ENCODE measurements around the gene TMPRSS13. TPM values are rescaled to one million over a fixed set of nuclear protein-coding genes. Genes with fewer than 3 reads are reported as not detected.

TMPRSS13 gene
- total RNA-seq, 2 experiments from 2014 or later = 0.99 to 1.4 TPM

DNA sequence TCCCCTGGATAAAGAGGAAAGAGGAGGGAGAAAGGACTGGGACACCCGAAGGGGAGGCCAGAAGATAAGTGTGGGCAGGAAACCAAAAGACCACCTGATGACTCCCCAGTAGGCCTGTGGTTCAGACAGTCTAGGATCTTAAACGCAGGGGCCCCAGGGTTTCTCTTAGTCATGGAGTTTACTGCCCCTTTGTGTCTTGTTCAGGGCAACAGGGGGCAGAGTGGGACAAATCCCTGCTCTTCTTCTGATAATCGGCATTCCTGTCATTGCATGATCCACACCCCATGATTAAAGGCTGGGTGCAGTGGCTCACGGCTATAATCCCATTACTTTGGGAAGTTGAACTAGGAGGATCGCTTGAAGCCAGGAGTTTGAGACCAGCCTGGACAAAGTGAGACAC, 4.7 kb upstream of the TMPRSS13 start:
- TF ChIP-seq, protein P1, sequence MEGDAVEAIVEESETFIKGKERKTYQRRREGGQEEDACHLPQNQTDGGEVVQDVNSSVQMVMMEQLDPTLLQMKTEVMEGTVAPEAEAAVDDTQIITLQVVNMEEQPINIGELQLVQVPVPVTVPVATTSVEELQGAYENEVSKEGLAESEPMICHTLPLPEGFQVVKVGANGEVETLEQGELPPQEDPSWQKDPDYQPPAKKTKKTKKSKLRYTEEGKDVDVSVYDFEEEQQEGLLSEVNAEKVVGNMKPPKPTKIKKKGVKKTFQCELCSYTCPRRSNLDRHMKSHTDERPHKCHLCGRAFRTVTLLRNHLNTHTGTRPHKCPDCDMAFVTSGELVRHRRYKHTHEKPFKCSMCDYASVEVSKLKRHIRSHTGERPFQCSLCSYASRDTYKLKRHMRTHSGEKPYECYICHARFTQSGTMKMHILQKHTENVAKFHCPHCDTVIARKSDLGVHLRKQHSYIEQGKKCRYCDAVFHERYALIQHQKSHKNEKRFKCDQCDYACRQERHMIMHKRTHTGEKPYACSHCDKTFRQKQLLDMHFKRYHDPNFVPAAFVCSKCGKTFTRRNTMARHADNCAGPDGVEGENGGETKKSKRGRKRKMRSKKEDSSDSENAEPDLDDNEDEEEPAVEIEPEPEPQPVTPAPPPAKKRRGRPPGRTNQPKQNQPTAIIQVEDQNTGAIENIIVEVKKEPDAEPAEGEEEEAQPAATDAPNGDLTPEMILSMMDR (IDR thresholded peaks at IDR 0.05) = no peak
- ChIA-PET POLR2A (no interaction called here), CTCF (interaction anchor here (2.8 kb wide), 1 partner anchor 13 kb away, joined by 7 read pairs; no protein-coding TSS in a partner anchor)
- no peaks in the 10 kb centered on the region for H3K9me3 Mint-ChIP-seq
- Histone ChIP-seq H3K4me3 (ENCODE audit: low read length) (no peak overlapping the region), H3K36me3 (ENCODE audit: insufficient read depth, low read length) (no peaks in the 10 kb centered on the region), H3K27me3 (ENCODE audit: control insufficient read depth in 1 of 2, insufficient read depth in 2 of 2, low read length in 2 of 2) (no peaks in the 10 kb centered on the region), H3K9me3 (ENCODE audit: control insufficient read depth in 1 of 2, insufficient read depth in 1 of 2, low read length in 2 of 2) (no peaks in the 10 kb centered on the region), H3K4me1 (ENCODE audit: insufficient read depth, low read length) (peaks cover 35% of the 10 kb centered on the region), H3K27ac (ENCODE audit: low read depth in 1 of 2, low read length in 2 of 2) (no peak overlapping the region)
- H3K27ac Mint-ChIP-seq = peak overlapping the region; percentile 7
- ATAC-seq (ENCODE audit: poor library complexity) (no peak), DNase-seq (no peak)
- H3K36me3 Mint-ChIP-seq (ENCODE audit: low read depth) = no peaks in the 10 kb centered on the region
- H3K4me1 Mint-ChIP-seq (ENCODE audit: low read depth) = peaks cover 48% of the 10 kb centered on the region
- intact Hi-C loops (cut with DNase I, micrococcal nuclease) = no loop called here
- no peak overlapping the region for H3K4me3 Mint-ChIP-seq
- H3K27me3 Mint-ChIP-seq = no peaks in the 10 kb centered on the region

DNA sequence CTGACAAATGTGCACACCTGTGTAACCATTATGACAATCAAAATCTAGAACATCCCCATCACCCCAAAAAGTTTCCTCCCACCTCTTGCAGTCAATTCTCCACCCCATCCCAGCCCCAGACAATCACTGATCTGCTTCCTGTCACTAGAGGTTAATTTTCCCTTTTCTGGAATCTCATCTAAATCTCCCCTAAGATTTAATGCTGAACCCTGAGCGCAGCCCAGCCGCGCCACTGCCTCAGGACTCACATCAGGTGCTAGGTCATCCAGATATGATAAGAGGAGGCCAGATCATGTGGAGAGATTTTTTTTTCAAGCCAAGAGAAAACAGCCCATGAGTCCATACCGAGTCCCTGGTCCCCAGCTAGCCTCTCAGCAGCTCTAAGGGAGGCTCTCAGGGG, 4.3 kb upstream of the TMPRSS13 start:
- H3K9me3 ChIP-seq (ENCODE audit: control insufficient read depth in 1 of 2, insufficient read depth in 1 of 2, low read length in 2 of 2) = no peaks in the 10 kb centered on the region
- DNase-seq (no peak), ATAC-seq (ENCODE audit: poor library complexity) (no peak)
- ChIA-PET CTCF (interaction anchor here (2.8 kb wide), 1 partner anchor 14 kb away, joined by 7 read pairs; no protein-coding TSS in a partner anchor), POLR2A (no interaction called here)
- Mint-ChIP-seq H3K27ac (peak overlapping the region; percentile 7), H3K9me3 (no peaks in the 10 kb centered on the region), H3K27me3 (no peaks in the 10 kb centered on the region), H3K36me3 (ENCODE audit: low read depth) (no peaks in the 10 kb centered on the region), H3K4me3 (no peak overlapping the region), H3K4me1 (ENCODE audit: low read depth) (peaks cover 53% of the 10 kb centered on the region)
- TF ChIP-seq, protein P1 (IDR thresholded peaks at IDR 0.05) = no peak
- no peak overlapping the region for H3K27ac ChIP-seq (ENCODE audit: low read depth in 1 of 2, low read length in 2 of 2)
- intact Hi-C loops (cut with DNase I, micrococcal nuclease) = no loop called here
- no peak overlapping the region for H3K4me3 ChIP-seq (ENCODE audit: low read length)
- H3K4me1 ChIP-seq (ENCODE audit: insufficient read depth, low read length) = peaks cover 35% of the 10 kb centered on the region
- H3K36me3 ChIP-seq (ENCODE audit: insufficient read depth, low read length) = no peaks in the 10 kb centered on the region
- no peaks in the 10 kb centered on the region for H3K27me3 ChIP-seq (ENCODE audit: control insufficient read depth in 1 of 2, insufficient read depth in 2 of 2, low read length in 2 of 2)

DNA sequence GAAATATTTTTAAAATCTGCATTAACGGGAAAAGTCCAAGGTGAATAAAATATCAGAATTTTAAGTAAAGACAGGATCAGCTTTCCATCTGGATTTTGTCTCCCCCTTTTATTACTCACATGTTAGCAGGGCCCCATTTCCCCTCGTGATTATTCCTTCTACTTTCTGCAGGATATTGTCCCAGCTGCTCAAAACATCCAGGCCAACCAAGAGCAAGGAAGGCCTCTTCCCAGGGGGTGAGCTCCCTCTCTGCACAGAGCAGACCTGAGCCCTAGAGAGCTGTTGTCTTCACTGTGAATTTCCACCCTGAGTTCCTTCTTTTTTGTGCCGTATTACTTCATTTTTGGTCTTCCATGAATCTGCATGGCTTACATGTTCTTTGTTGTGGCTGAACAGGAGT, 3.7 kb upstream of the TMPRSS13 start:
- POLR2A ChIA-PET = interaction anchor here (1.9 kb wide), 1 partner anchor 13 kb away, joined by 6 read pairs; no protein-coding TSS in a partner anchor

More for the DNA sequence above, 3.7 kb upstream of the TMPRSS13 start:
- H3K36me3 Mint-ChIP-seq (ENCODE audit: low read depth) = no peaks in the 10 kb centered on the region
- intact Hi-C loops (cut with DNase I, micrococcal nuclease) = no loop called here
- no peaks in the 10 kb centered on the region for H3K27me3 ChIP-seq (ENCODE audit: control insufficient read depth in 1 of 2, insufficient read depth in 2 of 2, low read length in 2 of 2)
- H3K9me3 ChIP-seq (ENCODE audit: control insufficient read depth in 1 of 2, insufficient read depth in 1 of 2, low read length in 2 of 2) = no peaks in the 10 kb centered on the region
- CTCF ChIA-PET = interaction anchor here (2.8 kb wide), 1 partner anchor 14 kb away, joined by 7 read pairs; no protein-coding TSS in a partner anchor
- DNase-seq (peak in 1 of 14 experiments; percentile 10), ATAC-seq (ENCODE audit: poor library complexity) (no peak)
- H3K9me3 Mint-ChIP-seq = no peaks in the 10 kb centered on the region
- H3K4me3 ChIP-seq (ENCODE audit: low read length) = no peak overlapping the region
- peaks cover 58% of the 10 kb centered on the region for H3K4me1 Mint-ChIP-seq (ENCODE audit: low read depth)
- no peak overlapping the region for H3K4me3 Mint-ChIP-seq
- H3K4me1 ChIP-seq (ENCODE audit: insufficient read depth, low read length) = peaks cover 35% of the 10 kb centered on the region
- H3K27me3 Mint-ChIP-seq = no peaks in the 10 kb centered on the region
- H3K27ac Mint-ChIP-seq = no peak overlapping the region
- H3K36me3 ChIP-seq (ENCODE audit: insufficient read depth, low read length) = no peaks in the 10 kb centered on the region
- H3K27ac ChIP-seq (ENCODE audit: low read depth in 1 of 2, low read length in 2 of 2) = no peak overlapping the region
- TF ChIP-seq, protein P1 (IDR thresholded peaks at IDR 0.05) = no peak
